Measurements from ENCODE around the gene CHST14.

The CHST14 gene, protein sequence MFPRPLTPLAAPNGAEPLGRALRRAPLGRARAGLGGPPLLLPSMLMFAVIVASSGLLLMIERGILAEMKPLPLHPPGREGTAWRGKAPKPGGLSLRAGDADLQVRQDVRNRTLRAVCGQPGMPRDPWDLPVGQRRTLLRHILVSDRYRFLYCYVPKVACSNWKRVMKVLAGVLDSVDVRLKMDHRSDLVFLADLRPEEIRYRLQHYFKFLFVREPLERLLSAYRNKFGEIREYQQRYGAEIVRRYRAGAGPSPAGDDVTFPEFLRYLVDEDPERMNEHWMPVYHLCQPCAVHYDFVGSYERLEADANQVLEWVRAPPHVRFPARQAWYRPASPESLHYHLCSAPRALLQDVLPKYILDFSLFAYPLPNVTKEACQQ

GRCh38 chr15:40470423-40471104 is at the start of gene CHST14:
Gene CHST14, plus strand, starts transcription at chr15:40470984. Its CDS starts 230 bp downstream, at chr15:40471214.
- peak; percentile 46 for DNase-seq (ENCODE audit: low spot score)

- DNase-seq (ENCODE audit: low spot score), result peak; percentile 78
Measured at GRCh38 chr15:40421246-40422157, 49.3 kb upstream of the CHST14 start.

- no peak for DNase-seq (ENCODE audit: low spot score)
Measured at GRCh38 chr15:40424483-40425115, 46.2 kb upstream of the CHST14 start.

- DNase-seq (ENCODE audit: low spot score), result no peak
Measured at GRCh38 chr15:40425681-40426080, 45.1 kb upstream of the CHST14 start.

DNA sequence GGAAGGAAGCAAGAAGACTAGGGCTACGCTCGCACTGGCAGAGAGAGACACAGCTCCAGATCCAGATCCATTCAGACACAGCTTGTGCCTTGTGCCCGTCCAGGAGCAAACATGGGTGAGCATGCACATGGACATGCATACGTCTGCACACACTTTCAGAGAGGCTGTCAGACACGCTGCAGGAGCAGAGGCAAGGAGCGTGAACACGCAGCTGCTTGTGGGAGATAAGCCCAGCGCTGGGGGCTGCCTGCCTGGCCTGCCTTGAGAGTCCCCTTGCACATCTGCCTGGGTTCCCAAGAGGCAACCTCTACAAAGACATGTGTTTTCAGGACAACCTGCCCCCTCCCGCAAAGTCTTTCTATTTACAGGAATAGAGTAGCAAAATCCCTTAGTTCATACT is 43.6 kb upstream of the CHST14 start:
- no peak for DNase-seq (ENCODE audit: low spot score)

- DNase-seq (ENCODE audit: low spot score), result no peak
Measured at GRCh38 chr15:40428185-40428584, 42.6 kb upstream of the CHST14 start.

DNA sequence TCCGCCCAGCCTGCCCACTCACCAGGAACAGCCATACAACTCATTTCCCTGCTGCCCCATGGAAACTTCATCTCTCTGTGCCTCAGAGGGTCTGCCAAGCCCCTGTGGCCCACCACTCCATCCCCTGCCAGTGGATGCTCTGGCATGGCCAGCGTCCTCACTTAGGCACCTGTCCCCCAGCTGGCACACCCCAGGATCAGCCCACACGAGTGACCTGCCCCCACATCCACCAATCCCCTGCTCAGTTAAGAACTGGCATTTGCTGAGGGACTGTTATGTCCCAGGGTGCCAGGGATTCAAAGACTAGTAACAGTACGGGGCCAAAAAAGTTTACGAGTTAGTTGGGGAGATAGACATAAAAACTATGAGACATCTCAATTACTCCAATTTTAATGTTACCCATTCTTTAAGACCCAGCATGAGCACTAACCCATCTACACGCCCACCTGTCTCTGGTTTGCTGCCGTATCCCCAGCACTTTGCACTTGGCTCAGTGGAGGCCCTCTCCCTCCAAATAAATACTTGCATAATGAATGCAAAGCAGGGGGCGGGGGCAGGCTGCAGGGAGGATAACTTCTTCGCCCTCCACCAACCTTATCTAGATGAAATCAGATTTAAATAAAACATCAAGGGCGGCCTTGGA is 41.6 kb upstream of the CHST14 start:
- no peak for DNase-seq (ENCODE audit: low spot score)

- no peak for DNase-seq (ENCODE audit: low spot score)
Measured at GRCh38 chr15:40430271-40430805, 40.4 kb upstream of the CHST14 start.

DNA sequence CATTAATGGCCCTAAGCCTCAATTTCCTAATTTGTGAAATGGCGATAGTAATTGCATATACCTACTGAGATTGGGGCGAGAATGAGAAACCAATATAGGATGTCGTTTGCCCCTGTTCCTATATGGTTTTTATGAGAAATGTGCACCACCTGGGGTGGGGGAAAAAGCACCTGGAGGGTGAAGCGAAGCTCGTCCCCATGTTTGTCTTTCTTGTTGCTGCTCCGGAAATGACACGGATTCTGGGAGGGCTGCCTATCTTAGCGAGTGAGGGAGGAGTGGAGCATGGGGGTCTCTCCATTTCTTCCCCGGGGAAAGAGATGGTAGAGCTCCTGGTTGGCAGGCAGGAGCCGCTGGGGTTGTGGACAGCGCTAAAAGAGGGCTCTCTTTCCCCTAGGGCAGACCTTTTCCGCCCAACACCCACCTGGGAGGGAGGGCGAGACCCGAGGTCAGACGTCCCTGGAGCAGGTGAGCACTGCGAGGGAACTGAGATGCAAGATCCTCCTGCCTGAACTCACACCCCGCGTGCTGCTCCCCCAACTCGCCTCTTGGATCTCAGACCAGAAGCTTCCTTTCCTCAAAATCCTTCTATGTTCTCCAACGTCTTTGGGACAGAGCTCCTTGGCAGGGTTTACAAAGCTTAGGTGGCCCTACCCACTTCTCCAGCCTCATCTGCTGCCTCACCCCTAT is 35.6 kb upstream of the CHST14 start:
- no peak for DNase-seq (ENCODE audit: low spot score)

- no peak for DNase-seq (ENCODE audit: low spot score)
Measured at GRCh38 chr15:40435710-40436089, 35.1 kb upstream of the CHST14 start.

- no peak for DNase-seq (ENCODE audit: low spot score)
Measured at GRCh38 chr15:40436116-40436891, 34.5 kb upstream of the CHST14 start.

GRCh38 chr15:40436892-40437751 is 33.7 kb upstream of the CHST14 start:
- no peak for DNase-seq (ENCODE audit: low spot score)

DNA sequence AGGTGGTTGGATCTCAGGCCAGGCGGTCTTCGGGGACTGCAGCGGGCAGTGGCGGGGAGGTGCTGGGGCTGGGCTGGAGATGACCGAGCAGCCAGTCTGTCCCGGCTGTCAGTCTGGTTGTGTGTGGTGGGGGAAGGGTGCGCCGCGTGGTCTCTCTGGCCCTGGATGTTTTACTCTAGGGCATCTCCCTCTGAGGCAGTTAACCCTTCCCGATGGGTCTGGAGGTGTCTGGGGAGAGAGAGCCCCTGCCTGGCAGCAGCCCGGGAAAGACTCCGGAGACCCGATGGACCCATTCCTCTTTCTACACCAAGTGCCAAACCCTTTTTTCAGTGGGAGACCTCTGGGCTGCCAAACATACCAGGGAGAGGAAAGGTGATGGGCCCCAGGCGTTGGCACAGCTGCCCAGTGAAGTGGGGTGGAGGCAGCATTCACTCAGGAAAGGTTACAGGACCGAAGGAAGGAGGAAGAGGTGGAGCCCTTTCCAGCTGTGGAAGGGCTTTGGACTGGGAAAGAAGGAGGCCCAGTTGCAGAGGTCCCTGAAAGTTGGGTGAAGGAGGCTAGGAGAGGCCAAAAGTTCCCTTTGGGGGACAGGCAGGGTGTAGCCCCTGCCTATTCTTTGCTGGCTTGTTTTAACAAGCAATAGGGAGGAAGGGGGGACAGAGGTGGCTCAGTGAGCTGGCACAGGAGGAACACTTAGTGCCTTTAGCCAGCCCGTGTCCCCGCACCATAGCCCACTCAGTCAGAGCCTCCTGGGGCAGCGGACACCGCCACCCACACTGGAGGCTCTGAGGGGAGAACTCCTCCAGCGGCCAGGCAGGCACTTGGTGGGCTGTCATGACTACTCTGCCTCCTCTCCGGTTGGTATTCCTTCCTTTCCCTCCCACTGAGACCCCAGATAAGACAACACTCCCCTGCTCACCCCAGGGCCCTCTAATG is 32.8 kb upstream of the CHST14 start:
- DNase-seq (ENCODE audit: low spot score), result no peak

GRCh38 chr15:40438712-40439111 is 32.1 kb upstream of the CHST14 start:
- DNase-seq (ENCODE audit: low spot score), result no peak

GRCh38 chr15:40439461-40439959 is 31.3 kb upstream of the CHST14 start:
- DNase-seq (ENCODE audit: low spot score), result no peak

DNA sequence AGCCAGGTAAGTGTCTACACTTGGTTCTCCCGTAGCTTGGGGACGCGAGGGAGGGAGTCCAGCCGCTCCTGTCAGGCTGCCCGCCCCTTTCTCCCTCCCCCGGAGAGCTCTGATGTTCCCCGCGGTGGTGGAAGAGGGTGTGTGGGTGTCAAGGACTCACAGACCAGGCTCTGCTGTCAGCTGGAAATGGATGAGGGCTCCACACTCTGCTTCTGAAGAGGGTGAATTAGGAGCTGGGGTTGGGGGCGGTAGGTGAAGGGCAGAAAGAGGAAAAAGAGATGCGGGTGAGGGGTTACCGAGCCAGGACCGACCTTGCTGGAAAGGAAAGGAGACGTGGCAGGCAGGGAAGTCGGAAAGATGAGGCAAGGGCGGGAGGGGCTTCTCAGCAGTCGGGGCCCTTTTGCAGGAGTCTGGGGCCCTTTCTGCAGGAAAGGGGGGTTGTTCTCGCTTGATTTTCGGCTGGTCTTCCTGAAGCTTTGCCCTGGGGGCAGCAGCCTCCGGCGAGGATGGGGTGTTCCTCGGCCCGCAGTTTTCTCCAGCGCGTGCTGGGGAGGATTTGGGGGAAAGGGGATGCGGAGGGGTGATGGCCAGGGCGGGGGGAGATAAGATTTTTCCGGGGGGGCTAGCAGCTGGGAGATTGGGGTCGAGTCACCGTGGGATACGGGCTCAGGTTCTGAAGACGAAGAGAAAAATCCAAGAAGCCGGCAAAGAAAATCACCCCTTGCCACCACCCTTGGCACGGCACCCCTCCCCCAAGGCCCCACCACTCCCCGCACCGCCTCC is 30.6 kb upstream of the CHST14 start:
- DNase-seq (ENCODE audit: low spot score), result no peak
